Activated naive CD8-positive, alpha-beta T cell treated with anti-CD3 and anti-CD28 coated beads, Interleukin-2, amount 50 U/mL, for 16 hours (primary cell): ENCODE measurements around the gene NUP37.

Experiments
- DNase-seq: peaks from one replicate; pipeline ENCODE4 v3.0.0-alpha.2; 2020; ENCODE audit warnings: low read depth, low spot score

The NUP37 gene

DNA sequence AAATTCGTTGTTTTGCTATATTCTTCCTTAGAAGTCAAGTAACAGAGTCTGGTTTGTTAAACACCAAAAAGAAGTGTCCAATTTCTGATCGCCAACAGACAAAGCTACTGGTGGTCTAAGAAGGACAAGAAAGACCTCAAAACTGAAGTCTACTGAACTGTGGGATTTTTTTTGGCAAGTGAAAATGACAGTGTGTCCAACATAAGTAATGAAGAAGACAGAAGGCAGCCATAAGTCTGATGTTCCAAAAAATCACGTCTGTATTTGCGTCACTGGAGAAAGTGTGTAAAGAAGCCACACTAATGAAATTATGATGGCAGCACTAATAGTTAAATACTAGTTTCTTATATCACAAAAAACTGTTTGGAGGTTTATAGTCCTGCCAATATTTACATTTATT is 90.8 kb downstream of the NUP37 start:
- no peak for DNase-seq

- no peak for DNase-seq
These were observed 93.2 kb downstream of the NUP37 start for GRCh38 chr12:102026728-102027127.

- no peak for DNase-seq
These were observed 95.1 kb downstream of the NUP37 start for GRCh38 chr12:102024765-102025164.

DNA sequence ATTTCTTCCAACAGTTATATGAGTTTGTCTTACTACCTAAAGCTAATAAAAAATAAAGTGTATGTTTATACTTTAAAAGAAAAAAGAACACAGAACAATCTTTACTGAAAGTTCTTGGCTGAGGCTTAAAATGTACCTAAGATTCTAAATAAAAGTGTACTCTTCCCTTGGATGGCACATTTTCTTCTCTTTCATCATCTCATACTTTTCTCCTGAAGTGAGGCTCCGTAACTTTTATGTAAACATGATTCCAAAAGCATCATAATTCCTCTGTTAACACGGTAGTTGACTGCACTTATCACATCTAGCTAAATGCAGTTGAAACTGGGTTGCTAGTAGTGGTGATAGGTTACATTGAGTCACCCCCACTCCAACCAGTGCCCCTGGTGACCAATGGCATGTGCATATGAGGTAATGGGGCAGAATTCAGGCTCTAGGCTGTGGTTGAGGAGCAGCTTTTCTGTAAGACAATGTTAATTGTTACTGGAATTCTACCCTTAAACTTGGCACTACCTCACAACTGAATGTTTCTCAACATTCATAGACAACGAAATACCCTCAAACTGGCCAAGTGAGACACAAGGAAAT is 96.5 kb downstream of the NUP37 start:
- DNase-seq = no peak
